Skeletal muscle tissue (tissue), 4 donors: ENCODE data around the gene POLR3E. TPM values are rescaled to one million over a fixed set of nuclear protein-coding genes. Genes with fewer than 3 reads are reported as not detected.

Experiments
- H3K27ac ChIP-seq: one replicate; pipeline ENCODE4 v1.7.0; 2013; ENCODE audit warnings: mild to moderate bottlenecking, low read depth, low read length, inconsistent platforms
- H3K27me3 ChIP-seq, 3 donors: one replicate each; pipeline ENCODE4 v1.7.0; 2013; ENCODE audit warnings: low read length in 3 of 3; ENCODE audit not compliant: control insufficient read depth in 3 of 3, insufficient read depth in 3 of 3
- H3K36me3 ChIP-seq, 3 donors: one replicate each; pipeline ENCODE4 v1.7.0; 2013; ENCODE audit warnings: low read length in 3 of 3; ENCODE audit not compliant: control insufficient read depth in 3 of 3, insufficient read depth in 3 of 3
- H3K4me1 ChIP-seq, 3 donors: one replicate each; pipeline ENCODE4 v1.7.0; 2013; ENCODE audit warnings: low read length in 3 of 3, mild to moderate bottlenecking in 3 of 3; ENCODE audit not compliant: control insufficient read depth in 3 of 3, insufficient read depth in 3 of 3
- H3K4me3 ChIP-seq, 3 donors: one replicate each; pipeline ENCODE4 v1.7.0; 2013; ENCODE audit warnings: low read length in 3 of 3
- H3K9ac ChIP-seq, 3 donors: one replicate each; pipeline ENCODE4 v1.7.0; 2013; ENCODE audit warnings: low read length in 3 of 3, mild to moderate bottlenecking in 3 of 3, moderate library complexity in 2 of 3, low read depth in 1 of 3
- H3K9me3 ChIP-seq, 3 donors: one replicate each; pipeline ENCODE4 v1.7.0; 2013; ENCODE audit warnings: low read length in 3 of 3; ENCODE audit not compliant: control insufficient read depth in 3 of 3
- total RNA-seq: library from RNA; depleted of rRNA; stranded (reverse); fragments of >200 nt; gene quantifications from one replicate; pipeline ENCODE4 v1.2.3, GENCODE V29; 2014
- donor health status: Osteomylitis.

The POLR3E gene
- total RNA-seq, 1 donor from 2014 or later, result 22.4 TPM

GRCh38 chr16:22329199-22329695 is 32.0 kb downstream of the POLR3E start:
- Histone ChIP-seq H3K4me1 (peaks cover 0 to 5% (median 5%) of the 10 kb centered on the region in 3 donors), H3K9me3 (no peaks in the 10 kb centered on the region), H3K27me3 (no peaks in the 10 kb centered on the region), H3K9ac (no peak overlapping the region), H3K4me3 (no peak overlapping the region), H3K36me3 (peaks cover 49 to 73% (median 71%) of the 10 kb centered on the region in 3 donors), H3K27ac (no peak overlapping the region)

GRCh38 chr16:22330326-22330725 is 33.1 kb downstream of the POLR3E start:
- H3K27me3 ChIP-seq, result no peaks in the 10 kb centered on the region
- no peak overlapping the region for H3K4me3 ChIP-seq
- H3K27ac ChIP-seq, result no peak overlapping the region
- peaks cover 0 to 5% (median 5%) of the 10 kb centered on the region in 3 donors for H3K4me1 ChIP-seq
- H3K9ac ChIP-seq, result no peak overlapping the region
- H3K36me3 ChIP-seq, result peaks cover 41 to 79% (median 73%) of the 10 kb centered on the region in 3 donors
- no peaks in the 10 kb centered on the region for H3K9me3 ChIP-seq

GRCh38 chr16:22333457-22333994 is 36.3 kb downstream of the POLR3E start:
- no peaks in the 10 kb centered on the region for H3K4me1 ChIP-seq
- no peaks in the 10 kb centered on the region for H3K27me3 ChIP-seq
- H3K9me3 ChIP-seq, result peaks cover 0 to 3% (median 0%) of the 10 kb centered on the region in 3 donors
- H3K36me3 ChIP-seq, result peaks cover 25 to 64% (median 54%) of the 10 kb centered on the region in 3 donors
- H3K4me3 ChIP-seq, result no peak overlapping the region
- H3K27ac ChIP-seq, result no peak overlapping the region
- no peak overlapping the region for H3K9ac ChIP-seq

GRCh38 chr16:22335668-22336246 is 38.5 kb downstream of the POLR3E start:
- Histone ChIP-seq H3K4me1 (no peaks in the 10 kb centered on the region), H3K36me3 (peaks cover 22 to 50% (median 38%) of the 10 kb centered on the region in 3 donors)

GRCh38 chr16:22336581-22336980 is 39.4 kb downstream of the POLR3E start:
- H3K4me3 ChIP-seq, result no peak overlapping the region
- no peaks in the 10 kb centered on the region for H3K4me1 ChIP-seq
- H3K27me3 ChIP-seq, result no peaks in the 10 kb centered on the region
- H3K27ac ChIP-seq, result no peak overlapping the region
- peaks cover 0 to 3% (median 0%) of the 10 kb centered on the region in 3 donors for H3K9me3 ChIP-seq
- peaks cover 22 to 44% (median 38%) of the 10 kb centered on the region in 3 donors for H3K36me3 ChIP-seq
- no peak overlapping the region for H3K9ac ChIP-seq

More at GRCh38 chr16:22335668-22336246, 38.5 kb downstream of the POLR3E start:
- no peaks in the 10 kb centered on the region for H3K27me3 ChIP-seq
- peaks cover 0 to 3% (median 0%) of the 10 kb centered on the region in 3 donors for H3K9me3 ChIP-seq
- H3K9ac ChIP-seq, result no peak overlapping the region
- no peak overlapping the region for H3K4me3 ChIP-seq
- no peak overlapping the region for H3K27ac ChIP-seq

GRCh38 chr16:22337045-22337444 is 39.8 kb downstream of the POLR3E start:
- Histone ChIP-seq H3K27ac (no peak overlapping the region), H3K4me3 (no peak overlapping the region), H3K4me1 (no peaks in the 10 kb centered on the region), H3K9me3 (peaks cover 0 to 3% (median 0%) of the 10 kb centered on the region in 3 donors), H3K27me3 (no peaks in the 10 kb centered on the region), H3K9ac (no peak overlapping the region), H3K36me3 (peaks cover 19 to 40% (median 34%) of the 10 kb centered on the region in 3 donors)

- Histone ChIP-seq H3K36me3 (peaks cover 15 to 32% (median 28%) of the 10 kb centered on the region in 3 donors), H3K9me3 (peaks cover 0 to 3% (median 0%) of the 10 kb centered on the region in 3 donors), H3K9ac (no peak overlapping the region), H3K4me3 (no peak overlapping the region), H3K27ac (no peak overlapping the region), H3K27me3 (no peaks in the 10 kb centered on the region), H3K4me1 (no peaks in the 10 kb centered on the region)
These were observed 40.8 kb downstream of the POLR3E start for GRCh38 chr16:22337849-22338635.

- Histone ChIP-seq H3K27ac (no peak overlapping the region), H3K36me3 (peaks cover 3 to 7% (median 6%) of the 10 kb centered on the region in 3 donors), H3K4me1 (no peaks in the 10 kb centered on the region), H3K9ac (no peak overlapping the region), H3K27me3 (no peaks in the 10 kb centered on the region), H3K9me3 (peaks cover 0 to 3% (median 0%) of the 10 kb centered on the region in 3 donors), H3K4me3 (no peak overlapping the region)
These were observed 43.7 kb downstream of the POLR3E start for GRCh38 chr16:22340945-22341344.

- H3K36me3 ChIP-seq, result peaks cover 2 to 8% (median 8%) of the 10 kb centered on the region in 3 donors
- peaks cover 0 to 3% (median 0%) of the 10 kb centered on the region in 3 donors for H3K9me3 ChIP-seq
- H3K27ac ChIP-seq, result no peak overlapping the region
- no peak overlapping the region for H3K4me3 ChIP-seq
- no peaks in the 10 kb centered on the region for H3K4me1 ChIP-seq
- no peaks in the 10 kb centered on the region for H3K27me3 ChIP-seq
- no peak overlapping the region for H3K9ac ChIP-seq
These were observed 44.9 kb downstream of the POLR3E start for GRCh38 chr16:22342082-22342481.
